Panc1 (cell line): ENCODE data around the gene C12orf56. TPM values are rescaled to one million over a fixed set of nuclear protein-coding genes. Genes with fewer than 3 reads are reported as not detected.
"Not testable (repeated sequence)": the region's sequence is repeated elsewhere in the genome, so short reads cannot be mapped to it uniquely, and the experiment has no call there.

Experiments
- ATAC-seq: fragments of 200-7000 bp; cut with Tn5 transposase; 2 replicates; pipeline ENCODE4 v1.9.1; 2020; ENCODE audit warnings: mild to moderate bottlenecking, moderate library complexity
- BruUV-seq: library from RNA; stranded (reverse); fragments of 400-500 nt; replicated peaks from 2 replicates; lab custom pipeline; 2021; lab: Mats Ljungman, UMichigan
- CTCF ChIA-PET: fragments of 300-600 bp; sonication (Branson Sonifier 250); formaldehyde crosslinking; loops from one replicate; lab custom pipeline; 2022; ENCODE audit warnings: antibody characterized with exemption; lab: Charles Lee
- POLR2A ChIA-PET: fragments of 300-600 bp; sonication (Branson Sonifier 250); formaldehyde crosslinking; loops from one replicate; lab custom pipeline; 2022; ENCODE audit warnings: antibody characterized with exemption; lab: Charles Lee
- DNase-seq: peaks from one replicate; pipeline ENCODE4 v3.0.0-alpha.2; 2010; ENCODE audit warnings: low read depth, low spot score
- H3K27ac ChIP-seq: 2 replicates; pipeline ENCODE4 v1.5.1; 2011; ENCODE audit warnings: mild to moderate bottlenecking, low read length, inconsistent platforms
- H3K27me3 ChIP-seq: fragments of 200-500 bp; sonication (Bioruptor generic); 2 replicates; pipeline ENCODE4 v1.6.0; 2014; ENCODE audit warnings: low read length, inconsistent platforms; ENCODE audit not compliant: control insufficient read depth, insufficient read depth
- H3K36me3 ChIP-seq: fragments of 200-500 bp; sonication (Bioruptor generic); 2 replicates; pipeline ENCODE4 v1.5.1; 2014; ENCODE audit warnings: inconsistent platforms, mild to moderate bottlenecking, low read length, moderate library complexity; ENCODE audit not compliant: control insufficient read depth, insufficient read depth
- H3K4me1 ChIP-seq: 2 replicates; pipeline ENCODE4 v1.5.1; 2011; ENCODE audit warnings: inconsistent platforms, mild to moderate bottlenecking, low read length, moderate library complexity; ENCODE audit not compliant: control insufficient read depth, insufficient read depth
- H3K4me3 ChIP-seq, 2 experiments: 2 replicates each; pipeline ENCODE4 v1.5.1; 2011 to 2012; ENCODE audit warnings: low read depth in 2 of 2, low read length in 2 of 2, mild to moderate bottlenecking in 2 of 2, inconsistent platforms in 1 of 2, moderate library complexity in 1 of 2
- H3K9me3 ChIP-seq: fragments of 200-500 bp; sonication (Bioruptor generic); 2 replicates; pipeline ENCODE4 v1.5.1; 2014; ENCODE audit warnings: low read depth, mild to moderate bottlenecking, inconsistent platforms, low read length, moderate library complexity; ENCODE audit not compliant: control insufficient read depth, insufficient read depth
- CTCF ChIP-seq: fragments of 450-650 bp; IDR thresholded peaks from 2 replicates; pipeline ENCODE4 v1.5.1; 2017; ENCODE audit warnings: mild to moderate bottlenecking
- POLR2AphosphoS5 ChIP-seq: IDR thresholded peaks from 2 replicates; pipeline ENCODE4 v1.6.1; 2012; ENCODE audit warnings: mild to moderate bottlenecking, low read depth, low read length, moderate library complexity
- REST ChIP-seq, 2 experiments: IDR thresholded peaks; 2 replicates each; pipeline ENCODE4 v1.6.1; 2011 to 2012; ENCODE audit warnings: low read depth in 2 of 2, control low read depth in 1 of 2, low read length in 1 of 2, mild to moderate bottlenecking in 1 of 2, moderate library complexity in 1 of 2; ENCODE audit not compliant: insufficient read depth in 1 of 2
- SIN3A ChIP-seq: IDR thresholded peaks from 2 replicates; pipeline ENCODE4 v1.6.1; 2012; ENCODE audit warnings: low read depth, mild to moderate bottlenecking, low read length, moderate library complexity, borderline replicate concordance; ENCODE audit not compliant: insufficient read depth
- TCF7L2 ChIP-seq: IDR thresholded peaks from 2 replicates; pipeline ENCODE4 v1.6.1; 2011; ENCODE audit warnings: mild to moderate bottlenecking, low read depth, low read length, inconsistent platforms
- in situ Hi-C: cut with HindIII; loops from 2 replicates; pipeline ENCODE4 v1.10.0; 2016; ENCODE audit warnings: low sequenced_read_pairs, low pct_unique_long_range_greater_than_20kb
- intact Hi-C: fragments of 100-400 bp; cut with micrococcal nuclease; formaldehyde crosslinking; loops from one replicate; pipeline ENCODE4 v1.10.0; 2022; ENCODE audit not compliant: unreplicated experiment
- total RNA-seq: library from RNA; stranded (reverse); gene quantifications from one replicate; pipeline ENCODE4 v1.2.1, GENCODE V29; 2021; ENCODE audit not compliant: unreplicated experiment

C12orf56 gene
- total RNA-seq, 1 experiment from 2014 or later: 2.8 TPM

- DNase-seq (no peak), ATAC-seq (no peak)
- H3K4me1 ChIP-seq: no peaks in the 10 kb centered on the region
- intact Hi-C loops: no loop called here
- in situ Hi-C loops: no loop called here
- CTCF ChIA-PET: no interaction called here
- no peak overlapping the region for H3K27ac ChIP-seq
- no peaks in the 10 kb centered on the region for H3K36me3 ChIP-seq
- POLR2A ChIA-PET: no interaction called here
- no TSS peak for BruUV-seq
- no peaks in the 10 kb centered on the region for H3K9me3 ChIP-seq
- TF ChIP-seq CTCF (no peak), SIN3A (no peak), TCF7L2 (no peak), POLR2AphosphoS5 (no peak), REST (IDR thresholded peaks at IDR 0.05; ENCODE audit: insufficient read depth in 1 of 2, low read depth in 2 of 2, low read length in 1 of 2) (no peak)
- H3K27me3 ChIP-seq: no peaks in the 10 kb centered on the region
- no peak overlapping the region for H3K4me3 ChIP-seq
Observed at GRCh38 chr12:64293654-64294364, 96.7 kb downstream of the C12orf56 start.

GRCh38 chr12:64293174-64293573 is 97.4 kb downstream of the C12orf56 start:
- DNase-seq, intact Hi-C loops, in situ Hi-C loops, H3K27ac ChIP-seq, BruUV-seq, H3K4me1 ChIP-seq, CTCF ChIA-PET, H3K27me3 ChIP-seq, H3K9me3 ChIP-seq, H3K4me3 ChIP-seq, POLR2A ChIA-PET, H3K36me3 ChIP-seq, ATAC-seq: not testable (repeated sequence)

- Histone ChIP-seq H3K27me3 (no peaks in the 10 kb centered on the region), H3K36me3 (no peaks in the 10 kb centered on the region), H3K4me3 (no peak overlapping the region), H3K27ac (no peak overlapping the region), H3K9me3 (no peaks in the 10 kb centered on the region), H3K4me1 (no peaks in the 10 kb centered on the region)
- ChIA-PET POLR2A (no interaction called here), CTCF (no interaction called here)
- ATAC-seq (no peak), DNase-seq (no peak)
- intact Hi-C loops (no loop called here), in situ Hi-C loops (no loop called here)
- BruUV-seq: no TSS peak
- TF ChIP-seq REST (IDR thresholded peaks at IDR 0.05; ENCODE audit: insufficient read depth in 1 of 2, low read depth in 2 of 2, low read length in 1 of 2): no peak
- no peak for TF ChIP-seq TCF7L2
- TF ChIP-seq CTCF: no peak
- TF ChIP-seq POLR2AphosphoS5: no peak
- TF ChIP-seq SIN3A: no peak
Observed at GRCh38 chr12:64286521-64286920, 104.0 kb downstream of the C12orf56 start.
